ENCODE data around the gene ITGA3.

GRCh38 chr17:50072130-50072529 lies 16.2 kb downstream of the ITGA3 start:
- TF ChIP-seq EZH2 (IDR thresholded peaks at IDR 0.05; ENCODE audit: insufficient read depth, poor library complexity, severe bottlenecking) (no peak), EZH2phosphoT487 (IDR thresholded peaks at IDR 0.05; ENCODE audit: insufficient read depth, low read depth) (no peak)
